Activated naive CD4-positive, alpha-beta T cell treated with anti-CD3 and anti-CD28 coated beads, Interleukin-2, amount 50 U/mL, for 72 hours (primary cell): ENCODE measurements around the gene ITGB5. TPM values are rescaled to one million over a fixed set of nuclear protein-coding genes. Genes with fewer than 3 reads are reported as not detected.

ENCODE experiments used
- ATAC-seq, 2 donors: fragments of 150-1000 bp; cut with Tn5 transposase; 2 replicates each; pipeline ENCODE4 v1.10.0; 2021; ENCODE audit warnings: mild to moderate bottlenecking in 2 of 2, moderate library complexity in 2 of 2
- DNase-seq, 2 donors: peaks; one replicate each; pipeline ENCODE4 v3.0.0; 2021 to 2022; ENCODE audit warnings: low spot score in 2 of 2
- H3K27ac Mint-ChIP-seq, 2 donors: one replicate each; pipeline ENCODE4 v1.8.0; 2022; ENCODE audit warnings: mild to moderate bottlenecking in 2 of 2, mixed read lengths in 2 of 2
- H3K36me3 Mint-ChIP-seq, 2 donors: one replicate each; pipeline ENCODE4 v1.8.0; 2022; ENCODE audit warnings: mixed read lengths in 2 of 2
- H3K9me3 Mint-ChIP-seq, 2 donors: one replicate each; pipeline ENCODE4 v1.8.0; 2022; ENCODE audit warnings: mixed read lengths in 2 of 2
- total RNA-seq, 2 donors: library from RNA; stranded (reverse); gene quantifications; one replicate each; pipeline ENCODE4 v1.2.3, GENCODE V29; 2022

ITGB5 gene
- total RNA-seq, 2 donors from 2014 or later: 0.37 to 1.5 TPM

DNA sequence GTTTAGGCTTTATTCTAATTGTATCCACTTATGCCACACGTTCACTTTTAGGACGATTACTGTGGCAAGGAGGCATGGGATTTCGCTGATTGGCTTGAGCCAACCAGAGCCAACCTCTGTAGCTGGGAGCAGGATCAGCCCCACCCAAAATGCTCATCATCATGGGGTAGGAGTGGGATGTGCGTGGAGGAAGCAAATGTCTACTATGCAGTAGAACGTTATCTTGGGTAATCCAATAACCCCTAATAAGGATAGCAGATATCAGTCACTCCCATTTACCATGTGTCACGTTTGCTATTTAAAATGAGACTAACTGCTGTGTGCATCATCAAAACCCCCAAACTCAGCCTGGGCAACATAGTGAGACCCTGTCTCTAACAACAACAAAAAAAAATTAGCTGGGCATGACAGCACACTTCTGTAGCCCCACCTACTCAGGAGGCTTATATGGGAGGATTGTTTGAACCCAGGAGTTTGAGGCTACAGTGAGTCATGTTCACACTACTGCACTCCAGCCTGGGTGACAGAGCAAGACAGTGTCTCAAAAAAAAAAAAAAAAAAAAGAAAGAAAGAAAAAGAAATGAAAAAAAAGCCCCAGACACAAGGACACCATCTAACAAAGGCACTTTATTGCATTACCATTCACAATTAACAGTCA lies 17.8 kb upstream of the ITGB5 start:
- no peak overlapping the region for H3K27ac Mint-ChIP-seq
- ATAC-seq (no peak), DNase-seq (no peak)
- H3K9me3 Mint-ChIP-seq: no peaks in the 10 kb centered on the region
- no peaks in the 10 kb centered on the region for H3K36me3 Mint-ChIP-seq

DNA sequence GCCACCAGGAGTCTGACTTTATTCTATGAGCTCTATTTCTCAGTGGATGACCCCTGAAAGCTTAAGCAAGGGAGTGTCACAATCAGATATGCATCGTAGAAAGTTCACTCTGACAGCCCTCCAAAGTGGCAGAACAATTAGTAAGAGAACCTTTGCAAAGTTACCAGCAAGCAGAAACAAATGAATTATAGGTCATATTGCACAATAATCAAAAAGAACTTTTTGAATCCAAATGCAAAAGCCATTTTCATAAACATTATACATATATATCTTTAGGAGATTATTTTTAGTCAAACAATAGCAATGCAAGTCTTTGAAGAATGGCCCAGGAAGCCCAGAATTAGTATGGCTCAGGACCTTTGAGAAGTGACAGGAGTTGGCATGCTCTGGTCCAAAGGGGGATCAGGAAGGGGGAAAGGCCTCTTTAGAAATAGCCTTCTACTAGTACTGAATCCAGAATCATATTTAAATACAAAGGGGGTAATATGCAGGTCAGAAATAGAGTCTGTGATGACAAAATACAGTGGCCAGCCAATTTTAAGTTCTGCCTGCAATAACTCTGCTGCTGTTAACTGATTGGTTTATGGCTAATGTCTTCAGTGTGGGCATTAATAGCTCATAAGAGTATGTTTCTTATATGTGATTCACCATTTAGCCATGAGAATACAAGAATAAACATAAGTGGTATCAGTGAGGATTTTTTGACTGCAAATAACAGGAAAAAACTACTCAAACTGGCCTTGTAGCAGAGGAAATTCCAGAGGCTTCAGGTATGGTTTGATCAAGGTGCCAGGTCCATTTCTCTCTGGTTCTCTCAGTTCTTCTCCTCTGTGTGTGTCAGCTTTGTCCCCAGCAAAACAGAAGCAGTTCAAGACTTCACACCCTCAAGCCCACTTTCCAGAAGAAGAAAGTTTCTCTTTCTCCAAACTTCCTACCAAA lies 17.0 kb upstream of the ITGB5 start:
- ATAC-seq (no peak), DNase-seq (no peak)
- H3K36me3 Mint-ChIP-seq: no peaks in the 10 kb centered on the region
- no peaks in the 10 kb centered on the region for H3K9me3 Mint-ChIP-seq
- H3K27ac Mint-ChIP-seq: no peak overlapping the region

DNA sequence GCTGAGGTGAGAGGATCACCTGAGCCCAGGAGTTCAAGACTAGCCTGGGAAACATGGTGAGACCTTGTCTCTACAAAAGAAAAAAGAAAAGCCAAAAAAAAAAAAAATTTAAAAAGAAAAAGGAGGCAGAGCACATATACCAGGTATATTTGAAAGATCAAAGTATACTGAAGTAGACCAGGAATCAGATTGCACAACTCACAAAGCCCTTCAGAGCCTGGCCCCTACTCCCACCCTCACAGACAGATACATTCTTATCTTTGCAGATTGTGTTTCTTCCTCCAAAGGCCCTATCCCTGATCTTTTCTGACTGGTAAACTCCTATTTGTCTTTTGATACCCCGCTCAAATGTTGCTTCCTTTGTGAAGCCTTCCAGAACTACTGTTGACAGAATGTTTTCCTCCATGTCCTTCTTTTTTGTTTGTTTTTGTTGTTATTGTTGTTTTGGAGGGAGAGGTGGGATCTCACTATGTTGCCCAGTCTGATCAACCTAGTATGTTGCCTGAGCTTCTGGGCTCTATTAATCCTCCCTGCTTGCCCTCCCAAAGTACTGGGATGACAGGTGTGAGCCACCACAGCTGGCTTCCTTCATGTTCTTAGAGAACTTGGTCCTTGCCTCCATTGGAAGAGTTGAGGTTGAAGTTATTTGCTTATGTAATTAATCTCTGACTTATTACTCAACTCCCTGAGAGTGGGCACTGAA lies 9.8 kb upstream of the ITGB5 start:
- ATAC-seq (no peak), DNase-seq (no peak)
- Mint-ChIP-seq H3K36me3 (no peaks in the 10 kb centered on the region), H3K27ac (no peak overlapping the region), H3K9me3 (no peaks in the 10 kb centered on the region)

DNA sequence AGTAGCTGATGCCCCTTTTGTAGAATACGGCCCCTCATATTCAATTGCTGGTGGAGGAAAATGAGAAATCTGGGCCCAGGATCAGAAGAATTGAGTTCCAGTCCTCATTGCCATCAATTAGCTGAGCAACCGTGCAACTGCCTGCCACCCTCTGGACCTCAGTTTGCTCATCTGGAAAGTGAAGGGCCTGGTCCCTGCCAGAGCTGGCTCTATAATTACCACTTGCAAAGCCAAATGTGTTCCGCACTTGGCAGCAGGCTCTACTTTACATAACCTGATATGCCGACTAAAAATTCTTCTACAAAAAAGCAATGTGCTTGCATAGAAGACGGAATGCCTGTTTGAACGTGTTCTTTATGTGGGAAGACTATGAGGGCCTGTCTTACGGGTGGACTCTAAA lies 8.6 kb upstream of the ITGB5 start:
- DNase-seq: no peak
- no peak for ATAC-seq

DNA sequence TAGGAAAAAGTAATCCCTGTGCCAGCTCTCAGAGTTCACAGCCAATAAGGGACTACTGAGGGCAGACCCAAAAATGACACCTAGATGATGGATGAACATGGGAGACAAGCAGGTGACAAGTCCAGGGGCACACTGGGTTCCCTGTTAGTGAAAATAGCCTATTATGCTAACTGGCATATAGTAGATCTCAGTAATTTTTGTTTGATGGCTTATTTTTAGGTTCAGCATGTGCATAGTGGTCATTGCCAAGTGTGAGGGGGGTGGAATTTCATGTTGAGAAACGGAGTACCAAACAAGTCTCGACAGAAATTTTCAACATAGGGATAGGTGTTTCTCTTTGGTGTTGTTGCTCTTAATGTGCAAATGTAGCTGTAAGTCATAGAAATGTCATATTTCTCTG lies 6.4 kb upstream of the ITGB5 start:
- DNase-seq (no peak), ATAC-seq (no peak)
- H3K27ac Mint-ChIP-seq: no peak overlapping the region
- H3K36me3 Mint-ChIP-seq: no peaks in the 10 kb centered on the region
- H3K9me3 Mint-ChIP-seq: no peaks in the 10 kb centered on the region

More for the DNA sequence above, 8.6 kb upstream of the ITGB5 start:
- Mint-ChIP-seq H3K9me3 (no peaks in the 10 kb centered on the region), H3K36me3 (no peaks in the 10 kb centered on the region), H3K27ac (no peak overlapping the region)

DNA sequence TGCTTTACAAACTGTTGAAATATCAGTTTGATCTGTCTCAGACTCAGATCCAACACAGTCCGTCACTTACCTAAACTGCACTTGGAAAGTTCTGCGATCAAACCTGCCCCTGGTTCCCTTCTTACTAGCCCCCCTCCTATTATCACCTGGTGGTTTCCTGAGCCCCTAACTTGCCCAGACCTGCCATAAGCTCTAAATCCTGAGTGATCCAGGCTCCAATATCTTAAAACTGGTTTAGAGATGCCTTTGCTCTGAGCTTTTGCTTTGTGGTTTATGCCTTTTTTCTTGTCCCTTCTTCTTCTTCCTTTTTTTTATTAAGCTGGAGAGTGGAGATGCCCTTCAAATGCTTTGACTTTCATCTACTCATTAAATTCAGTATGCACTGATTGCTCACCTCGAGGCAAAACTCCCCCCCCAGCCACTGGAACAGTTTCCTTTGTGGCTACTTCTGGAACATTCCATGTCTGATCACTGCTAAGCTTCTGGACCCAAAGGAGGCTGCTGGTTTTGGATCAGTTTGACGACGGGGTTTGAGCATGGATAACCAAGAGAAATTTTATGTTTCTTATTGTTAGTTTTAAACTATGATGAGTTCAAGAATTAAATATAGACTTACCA lies 3.5 kb upstream of the ITGB5 start:
- H3K36me3 Mint-ChIP-seq: no peaks in the 10 kb centered on the region
- no peak for ATAC-seq
- DNase-seq: no peak
- no peak overlapping the region for H3K27ac Mint-ChIP-seq
- no peaks in the 10 kb centered on the region for H3K9me3 Mint-ChIP-seq

DNA sequence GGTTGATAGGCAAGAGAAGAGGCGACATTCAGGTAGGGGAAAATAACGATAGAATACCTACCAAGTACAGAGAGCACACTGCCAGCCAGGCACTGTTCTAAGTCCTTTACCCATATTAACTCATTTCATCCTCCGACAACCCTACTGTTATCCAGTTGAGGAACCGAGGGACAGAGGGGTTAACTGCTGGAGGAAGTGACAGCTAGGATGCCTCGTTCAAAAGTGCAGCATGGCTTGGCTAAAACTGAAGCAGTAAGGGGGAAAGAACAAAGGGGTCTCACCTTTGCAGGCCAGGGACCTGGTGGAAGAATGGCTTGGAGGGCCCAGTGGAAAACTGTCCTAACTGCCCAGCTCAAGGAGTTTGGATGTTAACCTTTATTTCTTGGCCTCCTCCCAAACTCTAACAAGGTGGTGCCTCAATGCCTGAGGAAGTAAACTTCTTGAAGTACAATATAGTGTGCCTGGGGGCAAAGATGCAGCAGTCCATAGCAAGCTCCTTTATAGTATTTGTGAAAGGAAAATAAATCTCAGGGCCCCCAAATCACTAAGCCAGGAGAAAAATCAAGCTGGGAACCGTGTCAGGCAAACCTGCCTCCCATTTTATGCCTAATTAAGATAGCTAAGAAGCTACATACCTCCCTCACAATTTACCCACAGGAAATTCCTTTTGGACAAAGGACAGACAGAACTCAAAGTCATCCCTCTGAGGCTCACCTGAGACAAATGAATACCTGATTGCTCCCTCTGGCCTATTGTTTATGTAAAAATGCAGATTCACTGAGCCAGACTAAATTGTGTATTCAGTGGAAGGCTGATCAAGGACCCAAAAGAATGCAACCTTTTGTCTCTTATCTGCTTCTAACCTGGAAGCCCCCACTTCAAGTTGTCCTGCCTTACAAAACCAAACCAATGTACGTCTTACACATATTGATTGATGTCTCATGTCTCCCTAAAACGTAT lies 1.6 kb upstream of the ITGB5 start:
- no peaks in the 10 kb centered on the region for H3K36me3 Mint-ChIP-seq
- ATAC-seq (no peak), DNase-seq (no peak)
- no peaks in the 10 kb centered on the region for H3K9me3 Mint-ChIP-seq
- no peak overlapping the region for H3K27ac Mint-ChIP-seq

DNA sequence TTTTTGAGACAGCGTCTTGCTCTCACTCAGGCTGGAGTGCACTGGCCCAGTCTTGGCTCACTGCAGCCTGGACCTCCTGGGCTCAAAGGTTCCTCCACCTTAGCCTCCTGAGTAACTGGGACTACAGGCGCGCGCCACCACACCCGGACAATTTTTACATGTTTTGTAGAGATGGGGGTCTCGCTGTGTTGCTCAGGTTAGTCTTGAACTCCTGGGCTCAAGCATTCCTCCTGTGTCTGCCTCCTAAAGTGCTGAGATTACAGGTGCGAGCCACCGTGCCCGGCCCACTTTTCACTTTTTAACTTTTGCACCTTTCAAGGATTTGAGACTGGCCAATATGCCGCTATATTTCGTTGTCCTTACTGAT lies 750 bp upstream of the ITGB5 start:
- Mint-ChIP-seq H3K9me3 (no peaks in the 10 kb centered on the region), H3K36me3 (no peaks in the 10 kb centered on the region), H3K27ac (no peak overlapping the region)
- DNase-seq: no peak
- no peak for ATAC-seq

DNA sequence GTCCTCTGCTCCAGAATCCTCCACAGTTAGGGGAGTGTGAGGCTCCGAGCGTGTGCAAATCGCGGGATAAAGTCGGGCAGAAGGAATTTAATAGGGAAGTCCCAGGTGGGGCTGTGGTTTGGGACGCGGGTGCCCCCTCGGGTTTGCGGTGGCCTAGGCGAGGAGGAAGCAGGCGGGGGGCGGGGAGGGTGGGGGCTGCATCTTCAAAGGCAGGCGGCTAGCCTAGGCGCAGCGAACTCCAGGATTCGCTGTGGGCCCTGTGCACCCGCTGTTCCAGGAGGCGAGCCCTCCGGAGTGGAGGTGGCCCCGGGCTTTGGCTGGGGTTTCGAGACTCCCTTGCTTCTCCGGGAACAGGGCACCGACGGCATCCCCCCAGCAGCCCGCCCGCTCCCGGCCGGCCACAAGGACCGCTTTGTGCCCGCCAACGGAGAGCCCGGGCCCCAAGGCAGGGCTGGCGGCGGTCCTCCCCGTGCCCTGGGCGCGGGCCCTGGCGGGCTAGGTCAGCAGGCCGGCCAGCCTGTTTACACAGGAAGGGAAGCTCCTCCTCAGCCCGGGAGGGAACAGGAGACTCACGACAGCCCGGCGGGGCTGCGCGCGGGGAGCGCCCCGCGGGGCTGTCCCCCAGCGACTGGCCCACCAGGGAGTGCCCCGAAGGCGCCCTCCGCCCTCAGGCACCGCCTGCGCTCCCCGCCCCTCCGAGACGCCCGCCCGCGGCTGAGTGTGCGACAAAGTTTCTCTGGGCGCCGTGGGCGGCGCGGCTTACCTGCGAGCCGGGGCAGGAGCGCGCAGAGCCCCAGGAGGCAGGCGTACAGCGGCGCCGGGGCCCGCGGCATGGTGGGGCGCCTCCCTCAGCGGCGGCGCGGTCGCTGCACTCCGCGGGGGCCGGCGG lies 753 bp downstream of the ITGB5 start:
- H3K9me3 Mint-ChIP-seq: no peaks in the 10 kb centered on the region
- DNase-seq: peak; percentile 37 to 60
- no peak overlapping the region for H3K27ac Mint-ChIP-seq
- ATAC-seq: peak; percentile 78
- H3K36me3 Mint-ChIP-seq: no peaks in the 10 kb centered on the region

DNA sequence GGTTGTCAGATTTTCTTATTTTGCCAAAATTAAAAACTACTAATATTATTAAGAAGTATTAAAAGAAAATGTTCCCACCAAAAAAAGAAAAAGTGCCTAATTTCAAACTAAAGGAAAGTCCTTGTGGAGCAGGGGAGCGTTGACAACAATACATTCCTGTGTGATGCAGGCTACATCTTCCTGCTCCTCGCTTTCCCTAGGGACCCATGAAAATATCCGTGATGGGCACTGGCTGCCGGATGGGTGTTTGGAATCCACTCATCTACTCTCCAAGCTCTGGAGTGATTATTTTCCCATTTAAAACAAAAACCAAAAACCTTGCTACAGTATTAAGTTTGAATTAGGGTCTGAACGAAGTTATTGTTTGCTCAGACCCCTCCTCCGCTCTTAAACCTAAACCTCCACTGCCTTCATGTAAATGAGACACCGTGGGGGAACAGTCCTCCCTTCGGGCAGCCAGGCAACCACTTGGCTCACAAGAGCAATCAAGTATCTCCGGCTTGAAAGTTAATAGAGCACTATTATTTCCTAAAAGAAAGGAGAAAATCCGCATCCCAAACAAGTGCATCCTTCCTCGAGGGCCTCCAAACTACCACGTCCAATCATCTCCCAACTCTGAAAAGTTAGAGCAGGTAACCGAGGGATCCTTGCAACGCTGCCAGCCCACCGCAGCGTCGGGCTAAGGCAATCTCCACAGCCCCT lies 1.5 kb downstream of the ITGB5 start:
- DNase-seq (no peak), ATAC-seq (no peak)
- no peaks in the 10 kb centered on the region for H3K9me3 Mint-ChIP-seq
- H3K27ac Mint-ChIP-seq: no peak overlapping the region
- H3K36me3 Mint-ChIP-seq: no peaks in the 10 kb centered on the region

DNA sequence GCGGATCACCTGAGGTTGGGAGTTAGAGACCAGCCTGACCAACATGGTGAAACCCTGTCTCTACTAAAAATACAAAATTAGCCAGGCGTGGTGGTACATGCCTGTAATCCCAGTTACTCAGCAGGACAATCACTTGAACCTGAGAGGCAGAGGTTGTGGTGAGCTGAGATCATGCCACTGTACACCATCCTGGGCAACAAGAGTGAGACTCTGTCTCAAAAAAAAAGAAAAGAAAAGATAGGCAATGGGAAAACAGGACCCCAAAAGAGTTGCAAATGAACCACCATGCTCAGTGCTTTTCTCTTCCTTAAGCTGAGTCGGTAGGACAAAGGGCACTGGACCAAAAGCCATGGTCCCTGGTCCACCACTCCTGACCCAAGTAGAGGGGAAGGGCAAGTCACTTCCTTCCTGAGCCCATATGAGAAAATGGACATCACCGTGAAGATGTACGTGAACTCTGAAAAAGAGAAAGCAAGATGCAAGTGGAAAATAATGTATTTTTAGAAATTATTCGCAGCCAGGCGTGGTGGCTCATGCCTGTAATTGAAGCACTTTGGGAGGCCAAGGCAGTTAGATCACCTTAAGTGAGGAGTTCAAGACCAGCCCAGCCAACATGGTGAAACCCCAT lies 2.6 kb downstream of the ITGB5 start:
- Mint-ChIP-seq H3K9me3 (no peaks in the 10 kb centered on the region), H3K36me3 (no peaks in the 10 kb centered on the region), H3K27ac (no peak overlapping the region)
- ATAC-seq: no peak
- DNase-seq: no peak

DNA sequence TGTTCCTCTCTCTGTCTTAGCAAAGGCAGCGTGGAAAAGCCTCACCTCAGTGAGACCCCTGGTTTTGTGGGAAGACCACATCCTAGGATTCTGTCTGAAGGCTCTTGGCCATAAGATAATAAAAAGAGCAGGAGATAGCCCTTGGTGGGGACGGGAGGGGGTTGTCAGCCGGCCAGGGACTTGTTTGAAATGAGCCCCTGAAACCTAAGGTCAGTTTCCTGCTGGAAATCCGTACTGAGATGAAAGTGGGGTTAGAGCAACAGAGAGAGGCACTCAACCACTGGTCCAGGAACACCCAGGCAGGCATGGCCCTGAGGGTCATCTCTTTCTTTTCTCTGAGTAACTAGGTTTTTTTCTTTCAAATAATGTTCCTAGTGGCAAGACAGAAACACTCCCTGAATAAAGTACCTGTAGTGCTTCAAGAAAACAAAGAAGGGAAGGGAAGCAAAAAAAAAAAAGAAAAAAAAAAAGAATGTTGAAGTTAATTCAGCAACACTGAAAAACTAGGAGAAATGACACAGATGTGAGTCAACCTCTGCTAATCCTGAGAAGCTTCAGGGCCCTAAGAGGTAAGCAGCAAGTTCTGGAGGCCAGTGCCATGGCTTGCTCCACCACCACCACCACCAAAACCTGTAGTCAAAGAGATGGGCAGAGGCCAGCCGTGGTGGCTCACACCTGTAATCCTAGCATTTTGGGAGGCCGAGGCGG lies 3.2 kb downstream of the ITGB5 start:
- DNase-seq: no peak
- Mint-ChIP-seq H3K27ac (no peak overlapping the region), H3K9me3 (no peaks in the 10 kb centered on the region), H3K36me3 (no peaks in the 10 kb centered on the region)
- no peak for ATAC-seq

DNA sequence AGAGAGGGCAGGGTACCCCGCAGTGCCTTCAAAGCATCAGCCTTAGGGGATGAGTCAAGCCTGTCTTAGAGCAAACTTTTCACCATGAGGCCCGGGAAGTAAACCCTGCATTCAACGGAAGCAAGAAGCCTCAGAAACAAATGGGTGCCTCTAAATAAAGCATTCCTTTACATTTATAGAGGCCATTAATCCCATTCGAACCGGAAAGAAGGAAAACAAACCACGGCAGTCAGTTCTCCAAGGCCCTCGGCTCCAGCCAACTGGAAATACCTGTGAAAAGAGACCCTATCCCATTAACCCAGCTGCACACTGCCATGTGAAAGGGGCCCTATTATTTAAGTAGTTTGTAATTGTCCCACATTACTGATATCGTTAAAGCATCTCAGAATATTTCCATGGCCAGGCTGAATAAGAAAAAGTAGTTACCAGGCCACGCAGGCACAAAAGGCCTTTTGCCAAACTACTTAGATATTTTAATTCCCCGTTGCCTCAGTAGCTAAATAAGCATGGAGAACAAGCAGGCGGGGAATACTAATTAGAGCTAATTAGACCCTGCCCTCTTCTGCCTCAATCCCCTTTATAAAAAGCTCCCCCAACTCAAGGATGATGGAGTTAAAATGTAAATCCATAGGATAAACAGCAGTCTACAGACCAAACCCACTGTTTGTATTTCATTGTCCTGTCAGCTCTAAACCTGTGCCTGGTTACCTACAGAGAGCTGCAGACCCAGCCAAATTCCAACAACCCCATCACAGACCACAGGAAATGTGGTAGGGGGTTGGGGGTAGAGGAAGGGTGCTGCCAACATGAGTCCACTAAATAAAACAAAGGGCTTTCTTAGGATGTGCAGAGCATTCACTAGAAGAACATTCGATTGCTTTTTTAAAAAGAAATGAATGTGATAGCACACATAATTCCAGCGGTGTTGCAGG lies 4.1 kb downstream of the ITGB5 start:
- no peaks in the 10 kb centered on the region for H3K36me3 Mint-ChIP-seq
- no peak overlapping the region for H3K27ac Mint-ChIP-seq

More for the DNA sequence above, 4.1 kb downstream of the ITGB5 start:
- no peaks in the 10 kb centered on the region for H3K9me3 Mint-ChIP-seq
- ATAC-seq: no peak
- no peak for DNase-seq
